Neutrophil (primary cell): ENCODE data around the gene PALLD.

Source experiments
- H3K27ac ChIP-seq: fragments of 200-600 bp; sonication (generic); 2 replicates; pipeline ENCODE4 v1.5.1; 2016; ENCODE audit warnings: mild to moderate bottlenecking, moderate library complexity
- H3K27me3 ChIP-seq: fragments of 200-600 bp; sonication (generic); 2 replicates; pipeline ENCODE4 v1.6.0; 2016; ENCODE audit warnings: mild to moderate bottlenecking
- H3K36me3 ChIP-seq: fragments of 200-600 bp; sonication (generic); 2 replicates; pipeline ENCODE4 v1.5.1; 2017
- H3K4me1 ChIP-seq, 2 experiments: fragments of 200-600 bp in 1 of 2; sonication (generic) in 1 of 2; 1 replicate in 1 of 2; 2 replicates in 1 of 2; pipeline versions ENCODE4 v1.5.1 to v1.6.1; 2013 to 2016; ENCODE audit warnings: low read depth in 1 of 2, low read length in 1 of 2, mild to moderate bottlenecking in 1 of 2, moderate library complexity in 1 of 2; ENCODE audit not compliant: control insufficient read depth in 1 of 2, insufficient read depth in 1 of 2
- H3K4me3 ChIP-seq, 2 experiments: fragments of 200-600 bp in 1 of 2; sonication (generic) in 1 of 2; 1 replicate in 1 of 2; 2 replicates in 1 of 2; pipeline ENCODE4 v1.5.1; 2013 to 2016; ENCODE audit warnings: low read depth in 1 of 2, low read length in 1 of 2, mild to moderate bottlenecking in 1 of 2, moderate library complexity in 1 of 2
- H3K9me3 ChIP-seq: fragments of 200-600 bp; sonication (generic); 2 replicates; pipeline ENCODE4 v1.5.1; 2016
- CTCF ChIP-seq: fragments of 200-600 bp; sonication (generic); IDR thresholded peaks from 2 replicates; pipeline ENCODE4 v1.5.1; 2016; ENCODE audit warnings: antibody characterized with exemption

The PALLD gene

GRCh38 chr4:168610911-168611530 lies 114.2 kb downstream of the PALLD start:
- TF ChIP-seq CTCF = no peak
- no peaks in the 10 kb centered on the region for H3K36me3 ChIP-seq
- H3K27me3 ChIP-seq = no peaks in the 10 kb centered on the region
- H3K27ac ChIP-seq = no peak overlapping the region
- no peaks in the 10 kb centered on the region for H3K4me1 ChIP-seq
- H3K9me3 ChIP-seq = no peaks in the 10 kb centered on the region
- H3K4me3 ChIP-seq = no peak overlapping the region

GRCh38 chr4:168612450-168613135 lies 115.7 kb downstream of the PALLD start:
- no peaks in the 10 kb centered on the region for H3K9me3 ChIP-seq
- no peaks in the 10 kb centered on the region for H3K36me3 ChIP-seq
- no peak for TF ChIP-seq CTCF
- H3K27me3 ChIP-seq = no peaks in the 10 kb centered on the region
- H3K27ac ChIP-seq = no peak overlapping the region
- no peak overlapping the region for H3K4me3 ChIP-seq
- no peaks in the 10 kb centered on the region for H3K4me1 ChIP-seq

- no peak for TF ChIP-seq CTCF
- Histone ChIP-seq H3K27me3 (no peaks in the 10 kb centered on the region), H3K36me3 (no peaks in the 10 kb centered on the region), H3K9me3 (no peaks in the 10 kb centered on the region), H3K4me1 (no peaks in the 10 kb centered on the region), H3K4me3 (no peak overlapping the region), H3K27ac (no peak overlapping the region)
Measured at GRCh38 chr4:168613869-168614268, 117.0 kb downstream of the PALLD start.

- H3K9me3 ChIP-seq = no peaks in the 10 kb centered on the region
- H3K27ac ChIP-seq = no peak overlapping the region
- no peaks in the 10 kb centered on the region for H3K27me3 ChIP-seq
- TF ChIP-seq CTCF = no peak
- H3K4me3 ChIP-seq = no peak overlapping the region
- H3K4me1 ChIP-seq = no peaks in the 10 kb centered on the region
- H3K36me3 ChIP-seq = no peaks in the 10 kb centered on the region
Measured at GRCh38 chr4:168614281-168615057, 117.6 kb downstream of the PALLD start.

- Histone ChIP-seq H3K36me3 (no peaks in the 10 kb centered on the region), H3K4me1 (no peaks in the 10 kb centered on the region), H3K4me3 (no peak overlapping the region), H3K27ac (no peak overlapping the region), H3K9me3 (no peaks in the 10 kb centered on the region), H3K27me3 (no peaks in the 10 kb centered on the region)
- TF ChIP-seq CTCF = no peak
Measured at GRCh38 chr4:168615294-168616065, 118.6 kb downstream of the PALLD start.
